Activated CD4-positive, alpha-beta memory T cell treated with anti-CD3 and anti-CD28 coated beads for 36 hours (primary cell): Measurements from ENCODE around the gene HECTD1. TPM values are rescaled to one million over a fixed set of nuclear protein-coding genes. Genes with fewer than 3 reads are reported as not detected.

Experiments used
- CTCF ChIA-PET: fragments of 350-600 bp; sonication (Branson Sonifier 250); formaldehyde crosslinking; loops from one replicate; lab custom pipeline; 2021; ENCODE audit warnings: antibody characterized with exemption, inconsistent platforms; lab: Charles Lee
- POLR2A ChIA-PET: fragments of 350-600 bp; sonication (Branson Sonifier 250); formaldehyde crosslinking; loops from one replicate; lab custom pipeline; 2021; ENCODE audit warnings: antibody characterized with exemption; lab: Charles Lee
- DNase-seq: peaks from one replicate; pipeline ENCODE4 v3.0.0-alpha.2; 2020
- H3K27ac Mint-ChIP-seq: one replicate; pipeline ENCODE4 v1.8.0; 2021; ENCODE audit warnings: mixed read lengths
- H3K27me3 Mint-ChIP-seq: one replicate; pipeline ENCODE4 v1.8.0; 2021; ENCODE audit warnings: mixed read lengths
- H3K36me3 Mint-ChIP-seq: one replicate; pipeline ENCODE4 v1.8.0; 2021; ENCODE audit warnings: mixed read lengths
- H3K4me1 Mint-ChIP-seq: one replicate; pipeline ENCODE4 v1.8.0; 2021; ENCODE audit warnings: low read depth, mixed read lengths
- H3K4me3 Mint-ChIP-seq: one replicate; pipeline ENCODE4 v1.8.0; 2021; ENCODE audit warnings: mild to moderate bottlenecking, mixed read lengths
- H3K9me3 Mint-ChIP-seq: one replicate; pipeline ENCODE4 v1.8.0; 2021; ENCODE audit warnings: mixed read lengths
- intact Hi-C: fragments of 100-400 bp; cut with micrococcal nuclease; formaldehyde crosslinking; loops from one replicate; pipeline ENCODE4 v1.15.1; 2023
- total RNA-seq, 2 experiments: library from RNA; stranded (reverse); gene quantifications; one replicate each; pipeline ENCODE4 v1.2.3, GENCODE V29; 2021

The HECTD1 gene
- total RNA-seq, 2 experiments from 2014 or later: 84.9 to 88.1 TPM

DNA sequence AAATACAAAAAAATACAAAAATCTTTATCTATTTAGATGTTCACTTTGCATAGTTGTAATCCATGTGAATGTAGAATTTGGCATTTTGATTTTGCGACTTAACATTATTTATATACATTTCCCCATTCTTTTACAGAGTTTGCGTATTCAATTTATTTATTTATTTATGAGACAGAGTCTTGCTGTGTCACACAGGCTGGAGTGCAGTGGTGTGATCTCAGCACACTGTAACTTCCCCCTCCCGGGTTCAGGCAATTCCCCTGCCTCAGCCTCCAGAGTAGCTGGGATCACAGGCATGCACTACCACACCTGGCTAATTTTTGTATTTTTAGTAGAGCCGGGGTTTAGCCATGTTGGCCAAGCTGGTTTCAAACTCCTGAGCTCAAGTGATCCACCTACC, 156.1 kb downstream of the HECTD1 start:
- Mint-ChIP-seq H3K9me3 (no peaks in the 10 kb centered on the region), H3K27ac (no peak overlapping the region), H3K36me3 (no peaks in the 10 kb centered on the region), H3K4me3 (no peak overlapping the region), H3K27me3 (no peaks in the 10 kb centered on the region), H3K4me1 (peaks cover 5% of the 10 kb centered on the region)
- DNase-seq: no peak
- POLR2A ChIA-PET: no interaction called here
- intact Hi-C loops: no loop called here
- CTCF ChIA-PET: no interaction called here

DNA sequence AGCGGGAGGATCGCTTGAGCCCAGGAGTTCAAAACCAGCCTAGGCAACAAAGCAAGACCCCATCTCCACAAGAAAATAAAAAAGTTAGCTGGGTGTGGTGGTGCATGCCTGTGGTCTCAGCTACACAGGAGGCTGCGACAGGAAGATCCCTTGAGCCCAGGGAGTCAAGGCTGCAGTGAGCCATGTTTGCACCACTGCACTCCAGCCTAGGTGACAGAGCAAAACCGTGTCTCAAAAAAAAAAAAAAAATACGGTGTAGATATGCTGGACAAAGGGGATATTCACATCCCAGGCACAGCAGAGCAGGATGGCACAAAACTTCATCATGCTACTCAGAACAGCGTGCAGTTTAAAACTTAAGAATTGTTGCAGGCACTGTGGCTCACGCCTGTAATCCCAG, 156.6 kb downstream of the HECTD1 start:
- DNase-seq: no peak
- CTCF ChIA-PET: no interaction called here

More for the DNA sequence above, 156.6 kb downstream of the HECTD1 start:
- H3K4me1 Mint-ChIP-seq: peaks cover 5% of the 10 kb centered on the region
- no peaks in the 10 kb centered on the region for H3K36me3 Mint-ChIP-seq
- no peak overlapping the region for H3K4me3 Mint-ChIP-seq
- intact Hi-C loops: no loop called here
- POLR2A ChIA-PET: no interaction called here
- H3K27me3 Mint-ChIP-seq: no peaks in the 10 kb centered on the region
- H3K9me3 Mint-ChIP-seq: no peaks in the 10 kb centered on the region
- H3K27ac Mint-ChIP-seq: no peak overlapping the region

Other genes with a start within 250 kb of the HECTD1 start
- 1 to 10 TPM; 3.9 to 5.9 TPM for gene AP4S1, start 182.1 kb downstream of the HECTD1 start, total RNA-seq
- gene STRN3, start 181.4 kb downstream of the HECTD1 start, total RNA-seq: 10 to 100 TPM; 17.4 to 19.4 TPM
- 10 to 100 TPM; 12.8 to 13.0 TPM for gene HEATR5A, start 212.8 kb upstream of the HECTD1 start, total RNA-seq
- gene DTD2, start 249.7 kb upstream of the HECTD1 start, total RNA-seq: 10 to 100 TPM; 19.1 to 20.2 TPM